ENCODE measurements around the gene GPC6.

GPC6 gene

DNA sequence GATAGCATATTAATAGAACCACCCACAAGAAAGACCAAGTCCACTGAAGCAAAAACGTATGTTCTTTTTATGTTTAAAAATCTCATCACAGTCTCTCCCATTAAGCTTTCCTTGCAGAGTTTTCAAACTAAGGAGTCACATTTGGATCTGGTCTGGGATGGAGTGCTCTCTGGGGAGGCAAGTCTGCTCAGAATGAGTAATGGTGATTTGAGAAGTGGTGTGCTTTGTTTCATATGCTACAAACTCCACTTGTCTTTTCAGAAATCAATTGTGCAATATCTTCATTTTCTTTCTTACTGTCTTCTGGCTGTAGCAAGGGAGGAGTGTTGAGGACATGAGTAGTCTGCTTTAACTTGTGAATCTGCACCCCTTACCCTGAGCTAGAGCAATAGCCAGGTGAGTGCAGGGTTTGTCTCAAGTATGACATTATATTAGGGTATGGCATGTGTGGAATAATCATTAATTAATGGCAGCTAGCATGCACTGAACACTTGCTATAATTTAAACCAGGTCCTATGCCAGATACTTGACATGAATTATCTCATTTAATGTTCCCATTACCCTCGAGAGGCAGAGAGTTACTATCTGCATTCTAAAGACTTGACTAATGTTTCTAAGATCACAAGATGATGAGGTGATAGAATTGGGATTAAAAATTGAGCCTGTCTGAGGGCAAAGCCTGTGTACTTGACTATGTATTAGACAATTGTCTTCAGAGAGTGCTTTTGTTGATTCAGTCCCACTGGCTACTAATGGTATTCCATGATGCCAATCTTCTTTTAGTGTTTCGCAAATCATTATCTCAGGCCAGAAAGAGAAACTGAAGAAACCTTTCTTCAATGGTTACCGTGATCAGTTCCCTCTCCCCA, 171.8 kb downstream of the GPC6 start:
- ATAC-seq: no peak
- no peaks in the 10 kb centered on the region for H3K27me3 Mint-ChIP-seq

DNA sequence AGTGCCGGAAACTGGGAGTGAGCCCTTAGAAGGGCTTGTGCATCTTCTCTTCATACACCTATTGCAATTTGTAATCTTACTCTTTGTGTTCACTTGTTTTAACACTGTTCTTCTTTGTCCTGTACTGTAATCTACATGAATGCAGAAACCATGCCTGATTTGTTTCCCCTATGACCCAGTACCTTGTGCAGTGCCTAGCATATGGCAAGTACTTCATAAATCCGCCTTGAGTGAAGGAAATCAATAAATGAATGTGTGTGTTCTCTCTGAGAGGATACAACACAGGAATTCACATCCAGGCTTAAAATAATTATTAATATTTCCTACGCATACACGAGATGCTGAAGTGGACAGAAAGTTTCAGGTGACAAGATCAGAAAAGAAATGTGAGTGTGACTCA, 172.6 kb downstream of the GPC6 start:
- no peak for ATAC-seq
- Mint-ChIP-seq H3K27me3 (no peaks in the 10 kb centered on the region), H3K4me1 (no peaks in the 10 kb centered on the region), H3K4me3 (no peak overlapping the region), H3K27ac (no peak overlapping the region), H3K36me3 (no peaks in the 10 kb centered on the region), H3K9me3 (peaks cover 11% of the 10 kb centered on the region)

More for the DNA sequence above, 171.8 kb downstream of the GPC6 start:
- H3K27ac Mint-ChIP-seq: no peak overlapping the region
- H3K9me3 Mint-ChIP-seq: peaks cover 14% of the 10 kb centered on the region
- no peaks in the 10 kb centered on the region for H3K4me1 Mint-ChIP-seq
- no peaks in the 10 kb centered on the region for H3K36me3 Mint-ChIP-seq
- no peak overlapping the region for H3K4me3 Mint-ChIP-seq

DNA sequence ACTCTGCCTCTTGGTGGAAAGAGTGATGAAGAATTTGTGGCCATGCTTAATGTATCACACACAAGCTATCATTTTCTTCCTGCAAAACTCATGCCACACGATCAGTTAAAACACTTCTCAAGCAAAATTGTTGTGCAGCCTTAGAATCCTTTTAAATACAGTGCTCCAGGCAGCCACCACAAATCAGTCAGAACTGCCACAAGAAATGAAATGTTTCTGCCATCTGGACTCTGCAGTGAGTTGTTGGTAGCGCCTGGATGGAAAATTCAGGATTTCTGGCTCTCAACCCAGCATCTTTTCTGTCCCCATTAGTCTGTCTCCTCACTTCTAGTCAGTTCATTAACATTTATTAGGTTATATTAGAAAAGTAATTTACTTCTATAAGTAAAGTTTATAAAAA, 179.5 kb downstream of the GPC6 start:
- H3K36me3 Mint-ChIP-seq: no peaks in the 10 kb centered on the region
- H3K27me3 Mint-ChIP-seq: no peaks in the 10 kb centered on the region
- no peak overlapping the region for H3K4me3 Mint-ChIP-seq
- ATAC-seq: no peak
- H3K9me3 Mint-ChIP-seq: peaks cover 3% of the 10 kb centered on the region
- no peaks in the 10 kb centered on the region for H3K4me1 Mint-ChIP-seq
- H3K27ac Mint-ChIP-seq: no peak overlapping the region

DNA sequence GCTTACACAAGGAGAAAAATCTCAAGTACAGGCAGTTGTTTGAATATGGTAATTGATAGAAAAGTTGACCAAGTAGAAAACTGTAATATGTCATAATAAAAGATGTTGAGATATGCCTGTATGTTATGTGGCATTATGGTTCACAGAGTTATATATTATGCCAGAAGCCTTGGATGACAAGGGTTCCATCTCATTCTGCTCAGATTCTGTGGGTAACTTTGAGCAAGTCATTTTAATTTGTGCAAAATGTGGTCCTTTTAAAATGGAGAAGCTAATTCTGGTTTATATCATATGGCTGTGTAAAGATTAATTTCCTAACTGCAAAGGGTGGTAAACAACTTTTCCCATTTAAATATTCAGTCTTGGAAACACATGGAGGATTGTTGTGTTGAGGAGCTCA, 180.9 kb downstream of the GPC6 start:
- no peaks in the 10 kb centered on the region for H3K4me1 Mint-ChIP-seq

DNA sequence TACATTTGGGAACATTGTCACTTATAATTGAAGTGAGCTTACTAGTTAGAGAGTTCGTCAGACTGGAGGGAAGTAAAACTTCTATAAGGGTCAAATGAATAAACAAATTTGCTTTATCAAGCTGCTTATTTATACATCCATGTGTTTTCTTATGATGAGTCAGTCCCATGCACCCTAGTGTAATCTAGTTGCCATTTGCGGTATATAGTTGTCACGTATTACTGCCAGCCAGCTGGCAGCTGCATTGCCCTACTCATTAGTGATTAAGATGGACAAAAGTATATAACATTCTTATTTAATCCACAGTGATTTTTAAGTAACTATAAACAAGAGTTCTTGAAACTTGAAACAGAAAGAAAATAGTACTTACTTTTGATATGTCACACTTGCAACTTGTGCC, 182.4 kb downstream of the GPC6 start:
- Mint-ChIP-seq H3K27me3 (no peaks in the 10 kb centered on the region), H3K27ac (no peak overlapping the region), H3K9me3 (peaks cover 3% of the 10 kb centered on the region), H3K4me1 (no peaks in the 10 kb centered on the region), H3K36me3 (no peaks in the 10 kb centered on the region), H3K4me3 (no peak overlapping the region)
- no peak for ATAC-seq

More for the DNA sequence above, 180.9 kb downstream of the GPC6 start:
- H3K27ac Mint-ChIP-seq: no peak overlapping the region
- no peaks in the 10 kb centered on the region for H3K27me3 Mint-ChIP-seq
- no peak for ATAC-seq
- H3K36me3 Mint-ChIP-seq: no peaks in the 10 kb centered on the region
- H3K4me3 Mint-ChIP-seq: no peak overlapping the region
- H3K9me3 Mint-ChIP-seq: peaks cover 3% of the 10 kb centered on the region

DNA sequence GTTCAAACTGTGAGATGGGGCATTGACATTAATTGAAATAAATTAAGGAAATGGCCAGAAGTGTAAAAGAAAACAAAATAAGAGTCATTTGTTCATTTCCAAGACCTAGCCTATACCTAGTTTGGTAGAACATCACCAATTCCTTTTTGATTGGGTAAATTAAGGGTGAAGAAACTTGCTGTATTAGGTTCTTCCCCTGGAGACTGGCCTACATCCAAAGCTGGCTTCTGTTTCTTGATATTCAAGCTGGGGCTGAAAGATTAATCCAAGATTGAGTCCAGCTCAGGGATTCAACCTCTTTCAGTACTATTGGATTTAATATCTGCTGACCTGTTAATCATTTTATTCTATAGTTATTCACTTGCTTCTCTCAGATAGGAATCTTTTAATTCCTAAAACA, 183.2 kb downstream of the GPC6 start:
- peaks cover 3% of the 10 kb centered on the region for H3K9me3 Mint-ChIP-seq
- H3K27me3 Mint-ChIP-seq: no peaks in the 10 kb centered on the region

DNA sequence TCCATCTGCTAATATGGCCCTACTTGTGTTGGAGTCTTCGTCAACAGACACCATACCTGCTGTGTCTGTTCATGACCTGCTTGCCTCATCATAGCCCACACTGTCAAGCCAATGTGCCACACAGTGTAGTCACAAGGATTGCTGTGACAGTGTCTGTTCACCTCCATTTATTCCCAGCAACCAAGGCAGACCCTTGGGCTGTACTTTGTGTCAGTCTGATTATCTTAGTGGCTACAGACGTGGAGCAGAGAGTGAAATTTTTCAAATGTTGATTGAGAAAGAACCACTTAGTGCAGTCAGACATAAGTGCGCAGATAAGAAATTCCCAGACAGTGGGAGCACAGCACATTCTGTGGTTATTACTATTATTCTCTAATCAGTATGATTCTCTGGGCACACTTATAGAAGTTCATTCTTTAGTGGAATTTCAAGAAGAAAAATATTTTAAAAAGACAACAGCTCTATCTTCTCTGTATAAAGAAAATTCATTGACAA, 184.6 kb downstream of the GPC6 start:
- H3K36me3 Mint-ChIP-seq: no peaks in the 10 kb centered on the region
- ATAC-seq: no peak
- H3K27me3 Mint-ChIP-seq: no peaks in the 10 kb centered on the region
- no peaks in the 10 kb centered on the region for H3K4me1 Mint-ChIP-seq
- no peak overlapping the region for H3K27ac Mint-ChIP-seq
- H3K4me3 Mint-ChIP-seq: no peak overlapping the region
- peaks cover 3% of the 10 kb centered on the region for H3K9me3 Mint-ChIP-seq

More for the DNA sequence above, 183.2 kb downstream of the GPC6 start:
- no peak overlapping the region for H3K4me3 Mint-ChIP-seq
- H3K36me3 Mint-ChIP-seq: no peaks in the 10 kb centered on the region
- H3K4me1 Mint-ChIP-seq: no peaks in the 10 kb centered on the region
- ATAC-seq: no peak
- H3K27ac Mint-ChIP-seq: no peak overlapping the region

DNA sequence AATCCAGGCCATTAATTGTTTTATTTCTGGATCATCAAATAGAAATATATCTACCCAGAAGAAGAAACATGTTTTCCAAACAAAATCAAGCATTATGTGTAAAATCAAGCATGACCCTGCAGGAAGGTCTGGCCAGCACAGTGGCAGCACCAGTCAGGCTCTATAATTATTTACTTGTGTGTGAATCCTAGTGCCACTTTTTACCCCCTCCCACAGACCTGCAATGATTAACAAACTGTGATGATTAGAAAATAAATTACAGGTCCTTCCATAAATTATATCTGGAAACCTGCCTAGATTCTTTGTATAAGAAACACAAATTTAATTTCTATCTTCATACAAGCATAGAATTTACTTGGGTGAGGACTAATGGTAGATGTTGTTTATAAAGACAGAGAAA, 186.1 kb downstream of the GPC6 start:
- Mint-ChIP-seq H3K27me3 (no peaks in the 10 kb centered on the region), H3K36me3 (no peaks in the 10 kb centered on the region), H3K9me3 (peaks cover 3% of the 10 kb centered on the region), H3K4me3 (no peak overlapping the region), H3K4me1 (no peaks in the 10 kb centered on the region), H3K27ac (no peak overlapping the region)
- no peak for ATAC-seq

DNA sequence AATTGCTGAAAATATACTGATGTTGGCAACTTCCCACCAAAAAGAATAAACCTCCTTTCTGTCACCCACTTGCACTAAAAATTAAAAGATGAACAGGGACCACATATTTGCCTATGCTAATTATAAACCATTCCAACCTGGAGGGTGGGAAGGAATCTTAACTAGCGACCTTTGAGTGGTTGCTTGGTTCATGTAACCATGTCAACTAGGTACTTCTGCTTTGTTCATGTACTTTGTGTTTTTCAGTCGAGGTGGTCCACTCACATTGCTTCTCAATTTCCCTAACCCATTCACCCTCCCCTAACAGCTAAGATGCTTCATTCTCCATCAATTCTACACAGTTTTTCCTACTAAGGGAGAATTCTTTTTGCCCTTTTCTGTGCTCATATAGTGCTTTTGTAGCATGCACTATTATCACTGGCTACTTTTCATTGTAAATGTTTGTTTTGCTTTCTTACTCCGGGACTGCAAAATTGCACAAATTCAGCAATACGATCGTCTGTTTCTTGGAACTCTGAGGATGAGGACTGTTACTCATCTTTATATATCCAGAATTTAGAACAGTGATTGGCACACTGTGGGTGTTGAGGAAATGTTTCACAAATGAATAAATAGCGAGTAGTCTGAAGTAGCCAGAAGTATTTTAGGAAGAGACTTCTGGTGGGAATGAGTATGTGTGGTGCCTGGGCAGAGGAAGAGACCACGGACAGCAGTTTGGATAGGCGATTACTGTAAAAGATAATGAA, 187.5 kb downstream of the GPC6 start:
- H3K36me3 Mint-ChIP-seq: no peaks in the 10 kb centered on the region
- no peak overlapping the region for H3K4me3 Mint-ChIP-seq
- H3K27me3 Mint-ChIP-seq: no peaks in the 10 kb centered on the region
- no peak overlapping the region for H3K27ac Mint-ChIP-seq
- H3K4me1 Mint-ChIP-seq: no peaks in the 10 kb centered on the region
- no peak for ATAC-seq
- no peaks in the 10 kb centered on the region for H3K9me3 Mint-ChIP-seq

DNA sequence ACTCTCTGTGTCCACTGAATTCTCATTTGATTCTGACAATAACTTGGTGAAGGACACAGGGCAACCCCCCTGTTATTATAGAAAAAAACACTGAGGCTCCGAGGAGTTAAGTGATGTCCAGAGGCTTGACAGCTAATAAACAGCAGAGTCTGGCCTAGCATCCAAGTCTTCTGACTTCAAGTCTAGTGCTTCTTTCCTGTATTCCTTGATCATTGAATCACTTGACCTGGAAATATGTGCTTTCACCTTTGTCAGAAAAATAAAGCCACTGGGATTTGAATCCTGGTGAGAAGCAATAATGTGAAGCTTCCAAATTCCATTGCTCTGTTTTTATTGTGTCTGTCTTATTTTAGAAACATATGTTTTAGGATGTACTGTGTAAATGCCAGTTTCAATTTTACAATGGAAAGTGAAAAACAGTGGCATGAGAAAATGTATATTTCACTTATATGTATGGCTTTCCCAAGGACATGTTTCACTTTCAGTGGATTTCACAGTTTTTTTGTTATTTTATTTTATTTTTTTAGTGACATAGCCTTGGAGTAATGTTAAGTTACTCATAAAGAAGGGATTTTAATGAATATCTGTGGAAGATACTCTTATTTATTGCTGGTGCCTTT, 190.2 kb downstream of the GPC6 start:
- H3K4me3 Mint-ChIP-seq: no peak overlapping the region
- no peaks in the 10 kb centered on the region for H3K27me3 Mint-ChIP-seq
- no peak for ATAC-seq
- no peaks in the 10 kb centered on the region for H3K36me3 Mint-ChIP-seq
- H3K4me1 Mint-ChIP-seq: no peaks in the 10 kb centered on the region
- H3K27ac Mint-ChIP-seq: no peak overlapping the region
- no peaks in the 10 kb centered on the region for H3K9me3 Mint-ChIP-seq

DNA sequence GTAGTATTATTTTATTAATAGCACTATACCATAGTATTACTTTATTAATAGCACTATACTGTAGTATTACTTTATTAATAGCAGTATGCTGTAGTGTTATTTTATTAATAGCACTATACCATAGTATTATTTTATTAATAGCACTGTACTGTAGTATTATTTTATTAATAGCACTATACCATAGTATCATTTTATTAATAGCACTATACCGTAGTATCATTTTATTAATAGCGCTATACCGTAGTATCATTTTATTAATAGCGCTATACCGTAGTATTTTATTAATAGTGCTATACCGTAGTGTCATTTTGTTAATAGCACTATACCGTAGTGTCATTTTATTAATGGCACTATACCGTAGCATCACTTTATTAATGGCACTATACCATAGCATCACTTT, 191.8 kb downstream of the GPC6 start:
- no peak overlapping the region for H3K27ac Mint-ChIP-seq
- no peaks in the 10 kb centered on the region for H3K36me3 Mint-ChIP-seq
- H3K4me3 Mint-ChIP-seq: no peak overlapping the region
- H3K9me3 Mint-ChIP-seq: no peaks in the 10 kb centered on the region
- no peaks in the 10 kb centered on the region for H3K4me1 Mint-ChIP-seq
- no peaks in the 10 kb centered on the region for H3K27me3 Mint-ChIP-seq
- ATAC-seq: no peak

DNA sequence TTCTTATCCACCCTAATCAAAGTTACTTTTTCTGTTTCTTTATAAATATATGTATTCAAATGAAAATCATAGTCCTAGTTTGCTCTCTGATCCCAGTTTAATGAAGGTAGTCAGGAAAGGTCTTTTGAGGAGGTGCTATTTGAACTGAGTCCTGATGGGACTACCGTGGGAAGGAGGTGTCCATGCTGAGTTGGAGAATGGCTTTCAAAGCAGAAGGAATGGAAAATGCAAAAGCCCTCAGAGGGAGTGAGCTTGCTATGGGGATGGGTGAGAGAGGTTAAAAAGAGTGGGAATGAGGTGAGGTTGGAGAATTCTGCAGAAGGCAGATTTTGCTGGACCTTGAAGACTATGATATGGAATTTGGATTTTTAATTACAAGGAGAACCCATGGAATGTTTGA, 193.6 kb downstream of the GPC6 start:
- Mint-ChIP-seq H3K27me3 (no peaks in the 10 kb centered on the region), H3K36me3 (no peaks in the 10 kb centered on the region), H3K4me3 (no peak overlapping the region), H3K4me1 (no peaks in the 10 kb centered on the region), H3K9me3 (no peaks in the 10 kb centered on the region), H3K27ac (no peak overlapping the region)
- no peak for ATAC-seq

DNA sequence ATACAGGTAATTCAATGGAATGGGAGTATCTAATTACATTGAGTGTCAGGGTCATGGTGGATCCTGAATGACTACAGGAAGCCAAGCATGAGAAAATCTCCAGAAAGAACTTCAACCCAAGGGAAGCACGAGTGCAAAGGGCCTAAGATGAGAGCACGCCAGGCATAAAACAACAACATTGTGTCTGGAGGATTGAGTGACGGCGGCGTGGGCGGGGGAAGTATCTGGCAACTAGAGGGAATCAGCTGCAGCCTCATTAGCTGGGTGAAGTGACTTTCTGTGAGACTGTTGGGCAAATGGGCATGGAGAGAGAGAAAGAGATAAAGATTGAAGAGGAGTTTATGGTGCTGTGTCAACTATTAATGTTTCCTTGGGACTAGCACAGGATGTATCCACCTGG, 194.3 kb downstream of the GPC6 start:
- ATAC-seq: no peak
- Mint-ChIP-seq H3K4me3 (no peak overlapping the region), H3K9me3 (peaks cover 3% of the 10 kb centered on the region), H3K27ac (no peak overlapping the region), H3K27me3 (no peaks in the 10 kb centered on the region), H3K4me1 (no peaks in the 10 kb centered on the region), H3K36me3 (no peaks in the 10 kb centered on the region)

DNA sequence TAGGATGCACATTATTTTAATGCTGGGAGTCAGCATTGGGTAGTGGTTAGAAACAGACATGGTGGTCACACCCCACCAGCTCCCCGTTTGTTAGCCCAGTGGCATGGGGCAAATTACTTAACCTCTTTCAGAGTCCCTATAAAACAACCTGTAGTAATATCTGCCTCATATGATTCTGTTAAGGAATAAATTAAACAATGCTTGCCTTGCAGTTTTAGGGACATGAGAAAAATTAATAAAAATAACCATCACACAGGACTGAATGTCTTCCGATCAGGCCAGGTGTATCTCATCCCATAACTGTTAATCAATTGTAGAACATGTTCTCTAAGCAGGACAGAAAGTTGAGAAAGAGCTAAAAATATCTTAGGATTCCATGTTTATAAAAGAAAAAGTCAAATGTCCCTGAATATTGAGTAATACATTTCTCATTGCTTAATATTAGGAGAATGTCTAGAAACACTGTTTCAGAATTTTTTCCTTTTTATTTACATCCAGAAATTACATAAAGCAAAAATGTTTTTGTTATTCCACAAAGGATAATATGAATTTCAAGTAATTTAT, 196.5 kb downstream of the GPC6 start:
- H3K4me1 Mint-ChIP-seq: no peaks in the 10 kb centered on the region
- H3K27me3 Mint-ChIP-seq: no peaks in the 10 kb centered on the region
- no peaks in the 10 kb centered on the region for H3K36me3 Mint-ChIP-seq
- H3K9me3 Mint-ChIP-seq: peaks cover 4% of the 10 kb centered on the region
- ATAC-seq: no peak
- no peak overlapping the region for H3K4me3 Mint-ChIP-seq
- no peak overlapping the region for H3K27ac Mint-ChIP-seq

DNA sequence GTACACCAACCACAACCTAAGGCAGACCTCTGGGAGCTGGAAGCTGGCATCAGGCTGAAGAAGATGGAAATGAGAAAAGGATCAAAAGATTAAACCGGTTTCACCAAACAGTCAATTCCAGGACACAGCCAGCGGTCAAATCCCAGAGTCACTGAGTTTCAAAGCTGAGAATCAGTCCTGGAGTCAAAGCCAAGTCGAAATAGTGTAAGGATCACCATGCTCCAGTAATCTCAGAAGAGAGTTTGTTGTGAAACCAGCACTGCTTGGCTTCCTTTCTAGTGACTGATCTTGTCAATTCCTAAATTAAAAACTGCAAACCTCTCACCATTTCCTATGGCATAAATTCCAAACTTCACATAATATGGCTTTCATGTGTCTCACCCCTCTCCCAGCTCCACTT, 198.8 kb downstream of the GPC6 start:
- no peak overlapping the region for H3K4me3 Mint-ChIP-seq
- H3K4me1 Mint-ChIP-seq: no peaks in the 10 kb centered on the region
- H3K27me3 Mint-ChIP-seq: no peaks in the 10 kb centered on the region
- peaks cover 4% of the 10 kb centered on the region for H3K9me3 Mint-ChIP-seq
- no peaks in the 10 kb centered on the region for H3K36me3 Mint-ChIP-seq
- no peak for ATAC-seq
- H3K27ac Mint-ChIP-seq: no peak overlapping the region
